GM18861 (cell line): ENCODE data around the gene C14orf39.
"Not testable (repeated sequence)": the region's sequence is repeated elsewhere in the genome, so short reads cannot be mapped to it uniquely, and the experiment has no call there.

Source experiments
- ATAC-seq: cut with Tn5 transposase; IDR thresholded peaks from one replicate; pipeline ENCODE4 v1.9.1; 2021; ENCODE audit not compliant: unreplicated experiment

C14orf39 gene

DNA sequence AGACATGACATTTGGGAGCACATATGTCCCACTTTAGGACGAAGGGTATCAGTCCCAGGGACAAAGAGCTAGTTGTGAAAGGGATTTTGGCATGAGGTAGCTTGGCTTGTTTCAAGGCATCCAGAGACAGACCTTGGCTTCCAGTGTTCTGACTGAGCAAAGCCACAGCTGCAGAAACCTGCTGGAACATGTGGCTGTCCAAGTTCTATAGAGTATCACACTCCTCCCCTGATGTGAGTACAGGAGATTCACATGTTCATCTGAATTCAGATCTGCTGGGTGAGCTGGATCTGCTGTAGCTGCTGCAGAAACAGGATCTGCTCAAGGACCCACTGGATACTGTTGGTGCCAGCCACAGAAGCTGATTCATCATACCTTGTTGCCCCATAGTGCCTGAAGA lies 10.1 kb upstream of the C14orf39 start:
- no peak for ATAC-seq

DNA sequence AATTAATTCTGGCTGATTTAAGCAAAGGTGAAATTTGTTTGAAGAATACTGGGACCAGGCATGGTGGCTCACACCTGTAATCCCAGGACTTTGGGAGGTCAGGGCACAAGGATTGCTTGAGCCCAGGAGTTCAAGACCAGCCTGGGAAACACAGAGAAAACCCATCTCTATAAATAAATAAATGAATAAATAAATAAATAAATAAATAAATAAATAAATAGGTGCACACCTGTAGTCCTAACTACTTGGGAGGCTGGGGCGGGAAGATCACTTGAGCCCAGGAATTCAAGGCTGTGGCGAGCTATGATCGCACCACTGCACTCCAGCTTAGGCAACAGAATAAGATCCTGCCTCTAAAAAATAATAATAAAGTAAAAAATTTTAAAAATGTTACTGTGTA lies 4.4 kb upstream of the C14orf39 start:
- no peak for ATAC-seq

DNA sequence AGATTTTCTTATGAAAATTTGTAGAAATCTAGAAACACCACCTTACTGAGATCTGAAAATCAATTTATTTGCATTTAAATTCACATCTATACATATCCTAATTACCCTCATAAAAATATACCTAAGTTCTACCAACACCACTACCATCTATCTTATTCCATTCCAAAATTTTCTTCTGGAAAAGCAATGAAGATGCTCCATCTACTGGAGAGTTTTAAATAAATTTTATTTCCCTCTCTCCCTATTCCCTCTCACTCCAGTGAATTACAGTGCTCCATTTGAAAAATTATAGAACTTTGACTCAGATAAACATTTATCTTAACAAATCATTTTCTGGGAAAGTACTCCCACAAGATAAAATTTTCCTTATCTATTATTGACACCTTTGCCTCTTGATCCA lies 2.3 kb upstream of the C14orf39 start:
- ATAC-seq, result no peak

DNA sequence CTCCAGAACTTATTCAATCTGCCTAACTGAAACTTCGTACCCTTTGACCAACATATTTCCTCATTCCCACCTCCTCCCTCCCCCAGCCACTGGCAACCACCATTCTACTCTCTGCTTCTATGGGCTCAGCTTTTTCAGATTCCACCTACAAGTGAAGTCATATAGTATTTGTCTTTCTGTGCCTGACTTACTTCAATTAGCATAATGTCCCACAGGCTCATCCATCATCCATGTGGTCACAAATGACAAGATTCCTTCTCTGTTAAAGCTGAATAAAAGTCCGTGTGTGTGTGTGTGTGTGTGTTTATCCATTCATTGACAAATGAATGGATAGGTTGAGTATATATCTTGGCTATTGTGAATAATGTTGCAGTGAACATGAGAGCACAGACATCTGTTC lies 1.3 kb upstream of the C14orf39 start:
- no peak for ATAC-seq

DNA sequence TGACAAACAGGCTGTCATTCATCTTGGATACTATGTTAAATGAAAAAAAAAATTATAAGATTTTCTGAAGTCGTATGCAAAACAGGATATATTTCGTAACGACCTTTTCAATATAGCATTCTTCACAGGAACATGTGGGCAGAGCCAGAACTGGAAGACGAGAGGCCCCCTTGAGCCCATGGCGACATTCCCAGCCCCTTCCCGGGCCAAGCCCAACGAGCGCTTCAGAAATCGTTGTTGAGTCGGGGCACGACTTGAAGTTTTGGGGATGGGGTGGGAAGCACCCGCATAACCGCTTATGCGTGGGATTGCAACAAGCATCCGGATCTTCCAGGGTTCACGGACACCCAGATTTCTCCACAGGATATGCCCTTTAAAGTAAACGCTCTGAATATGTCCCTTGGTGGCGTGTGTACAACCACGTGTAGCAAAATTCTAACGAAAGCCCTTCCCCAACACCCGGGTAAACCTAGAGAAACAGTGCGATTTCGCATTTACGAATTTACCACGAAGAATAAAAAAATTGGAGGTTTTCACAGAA lies 736 bp downstream of the C14orf39 start:
- no peak for ATAC-seq

DNA sequence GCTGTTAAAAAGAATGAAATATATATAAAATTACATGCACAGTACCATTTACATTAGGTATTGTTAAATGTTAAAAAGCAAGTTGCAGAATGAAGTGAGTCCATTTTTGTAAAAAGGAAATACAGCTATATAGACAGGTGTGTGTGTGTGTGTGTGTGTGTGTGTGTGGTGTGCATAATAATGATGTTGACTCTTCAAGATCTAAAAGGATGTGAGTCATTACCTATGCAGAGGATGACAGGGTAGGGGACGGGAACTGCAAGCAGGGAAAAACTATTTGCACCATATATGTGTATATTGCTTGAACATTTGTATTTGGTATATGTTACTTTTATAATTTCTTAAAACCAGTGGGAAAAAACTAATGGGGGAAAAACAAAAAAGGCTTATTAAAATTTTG lies 3.1 kb downstream of the C14orf39 start:
- no peak for ATAC-seq

DNA sequence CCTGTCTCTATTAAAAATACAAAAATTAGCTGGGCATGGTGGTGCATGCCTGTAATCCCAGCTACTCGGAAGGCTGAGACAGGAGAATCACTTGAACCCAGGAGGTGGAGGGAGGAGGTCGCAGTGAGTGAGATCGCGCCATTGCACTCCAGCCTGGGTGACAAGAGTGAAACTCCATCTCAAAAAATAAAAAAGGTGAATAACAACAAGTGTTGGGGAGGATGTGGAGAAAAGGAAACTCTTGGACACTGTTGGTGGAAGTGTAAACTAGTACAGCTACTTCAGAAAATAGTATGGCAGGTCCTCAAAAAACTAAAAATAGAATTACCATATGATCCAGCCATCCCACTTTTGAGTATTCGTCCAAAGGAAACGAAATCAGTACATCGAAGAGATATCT lies 5.6 kb downstream of the C14orf39 start:
- not testable (repeated sequence) for ATAC-seq

DNA sequence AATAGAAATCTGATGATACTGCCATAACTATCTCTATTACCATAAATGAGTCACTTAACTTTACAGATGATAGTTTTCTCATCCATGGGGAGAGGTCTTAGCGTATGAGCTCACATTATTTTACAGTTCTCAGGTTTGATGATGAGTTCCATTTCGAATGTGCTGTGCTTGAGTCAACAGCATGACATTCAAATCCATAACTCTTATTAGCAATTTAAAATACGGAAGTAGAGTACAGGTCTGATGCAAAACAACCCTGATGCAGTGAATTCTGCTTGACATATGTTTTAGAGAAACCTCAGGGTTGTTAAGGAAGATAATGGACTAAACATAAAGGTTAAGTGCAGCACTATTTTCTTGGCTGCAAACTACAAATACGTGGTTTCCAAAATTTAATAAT lies 30.0 kb downstream of the C14orf39 start:
- ATAC-seq, result no peak

DNA sequence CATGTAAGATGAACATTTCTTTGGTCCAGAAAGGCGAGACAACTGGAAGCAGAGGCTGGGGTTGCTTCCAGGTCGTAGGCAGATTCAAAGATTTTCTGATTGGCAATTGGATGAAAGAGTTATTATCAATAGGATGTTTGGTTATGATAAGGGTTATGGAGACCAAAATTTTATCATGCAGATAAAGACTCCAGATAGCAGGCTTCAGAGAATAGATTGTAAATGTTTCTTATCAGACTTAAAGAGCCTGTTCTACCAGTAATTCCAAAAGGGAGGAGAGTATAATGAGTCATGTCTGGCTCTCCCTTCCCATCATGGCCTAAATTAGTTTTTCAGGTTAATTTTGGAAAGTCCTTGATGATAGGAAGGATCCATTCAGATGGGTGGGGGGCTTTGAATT lies 55.6 kb downstream of the C14orf39 start:
- no peak for ATAC-seq

DNA sequence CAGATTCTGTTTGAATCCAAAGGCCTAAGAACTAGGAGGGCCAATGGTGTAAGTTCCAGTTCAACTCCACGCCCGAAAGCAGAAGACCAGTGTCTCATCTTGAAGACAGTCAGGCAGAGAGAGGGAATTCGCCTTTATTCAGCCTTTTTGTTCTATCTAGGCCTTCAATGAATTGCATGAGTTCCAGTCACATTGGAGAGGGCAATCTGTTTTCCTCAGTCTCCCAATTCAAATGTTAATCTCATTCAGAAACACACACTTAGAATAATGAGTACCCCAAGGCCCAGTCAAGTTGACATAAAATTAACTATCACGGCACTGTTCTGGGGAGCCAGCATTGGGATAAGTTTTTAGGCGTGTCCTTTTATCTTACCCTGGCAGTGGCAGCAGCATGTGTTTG lies 65.8 kb downstream of the C14orf39 start:
- ATAC-seq, result no peak

DNA sequence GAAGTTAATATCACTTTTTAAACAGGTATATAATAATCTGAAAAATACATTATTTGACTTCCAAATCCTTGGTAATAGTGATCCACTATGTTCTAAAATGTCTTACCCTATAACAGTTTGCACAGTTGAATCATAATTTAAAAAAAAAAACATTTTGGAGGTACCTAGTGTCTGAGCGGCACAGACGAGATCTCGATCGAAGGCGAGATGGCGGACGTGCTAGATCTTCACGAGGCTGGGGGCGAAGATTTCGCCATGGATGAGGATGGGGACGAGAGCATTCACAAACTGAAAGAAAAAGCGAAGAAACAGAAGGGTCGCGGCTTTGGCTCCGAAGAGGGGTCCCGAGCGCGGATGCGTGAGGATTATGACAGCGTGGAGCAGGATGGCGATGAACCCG lies 88.3 kb downstream of the C14orf39 start:
- not testable (repeated sequence) for ATAC-seq

DNA sequence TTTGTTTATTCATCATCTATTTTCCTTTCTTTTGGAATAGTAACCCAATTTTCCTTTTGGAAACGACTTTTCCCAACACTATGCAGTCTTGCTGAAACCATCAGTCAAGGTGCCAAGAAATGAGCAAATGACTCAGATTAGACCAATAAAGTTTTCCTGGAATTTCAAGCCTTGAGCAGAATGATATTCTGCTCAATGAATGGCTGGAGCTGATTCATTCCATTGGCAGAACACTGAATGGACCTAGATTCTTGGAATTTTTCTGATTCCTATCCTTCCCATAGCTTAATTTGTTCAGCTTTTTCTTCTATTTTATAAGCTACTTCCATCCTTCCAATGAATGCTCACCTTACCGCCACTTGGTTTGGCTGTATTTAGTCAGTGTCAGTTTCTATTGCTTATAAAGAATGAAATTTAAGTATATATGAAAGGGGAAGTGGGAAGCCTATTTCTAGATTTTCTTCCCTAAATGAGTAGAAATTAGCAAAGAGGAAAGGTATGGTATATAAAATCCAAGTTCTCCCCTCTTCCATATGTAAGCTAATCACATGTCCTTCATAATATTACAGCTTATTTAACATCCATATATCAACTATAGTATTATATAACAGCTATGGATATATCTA lies 89.0 kb downstream of the C14orf39 start:
- no peak for ATAC-seq
